Lower leg skin (tissue), 4 donors: ENCODE measurements around the gene ATAD3A. TPM values are rescaled to one million over a fixed set of nuclear protein-coding genes. Genes with fewer than 3 reads are reported as not detected.
"Not testable (repeated sequence)": the region's sequence is repeated elsewhere in the genome, so short reads cannot be mapped to it uniquely, and the experiment has no call there.

Source experiments
- DNase-seq, 2 donors: peaks; one replicate each; pipeline ENCODE4 v3.0.0-alpha.2; 2019; ENCODE audit warnings: low spot score in 2 of 2
- H3K4me3 ChIP-seq: fragments of 200-600 bp; sonication (generic); 2 replicates; pipeline ENCODE4 v1.5.1; 2017; ENCODE audit warnings: mild to moderate bottlenecking, low read depth; ENCODE audit not compliant: poor library complexity, severe bottlenecking
- POLR2A ChIP-seq, 2 donors: fragments of 450-650 bp; IDR thresholded peaks; one replicate each; pipeline ENCODE4 v1.6.1; 2016 to 2017; ENCODE audit warnings: antibody characterized with exemption in 2 of 2, mild to moderate bottlenecking in 1 of 2, moderate library complexity in 1 of 2
- WGBS, 2 donors: methylation state at CpG; one replicate each; pipeline ENCODE4 v1.1.5; 2018; 5-methylcytosine and 5-hydroxymethylcytosine counted together
- intact Hi-C: fragments of 100-400 bp; cut with DNase I; formaldehyde crosslinking; loops from one replicate; pipeline ENCODE4 v1.15.0; 2023; ENCODE audit warnings: low total_unique reads
- total RNA-seq, 4 donors: library from RNA; depleted of rRNA; stranded (reverse); fragments of >200 nt; gene quantifications; one replicate each; pipeline ENCODE4 v1.1.0, GENCODE V29; 2016
- TF ChIP-seq, protein P1 (sequence below), 3 donors: fragments of 450-650 bp; IDR thresholded peaks; one replicate each; pipeline ENCODE4 v1.5.1; 2016; ENCODE audit warnings: antibody characterized with exemption in 3 of 3, mild to moderate bottlenecking in 3 of 3, moderate library complexity in 2 of 3

ATAD3A gene
- total RNA-seq, 4 donors from 2014 or later, result 23.2 to 33.3 (median 26.9) TPM

DNA sequence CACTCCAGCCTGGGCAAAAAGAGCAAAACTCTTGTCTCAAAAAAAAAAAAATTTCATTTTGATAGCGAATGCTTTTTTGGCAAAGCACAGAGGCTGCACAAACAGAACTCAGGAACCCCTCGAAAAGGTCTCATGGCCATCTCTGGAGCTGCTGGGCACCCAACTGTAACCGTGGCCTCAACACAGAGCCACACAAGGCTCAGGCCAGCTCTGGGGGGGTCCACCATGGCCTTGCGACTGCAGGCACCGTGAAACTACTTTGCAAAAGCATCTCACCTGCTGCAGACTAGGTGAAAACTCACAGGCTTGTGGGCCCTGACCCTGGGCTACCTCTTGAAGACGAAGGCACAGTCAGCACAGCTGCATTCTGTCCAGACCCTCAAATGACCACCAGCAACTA lies 44.5 kb downstream of the ATAD3A start:
- H3K4me3 ChIP-seq, result no peak overlapping the region
- intact Hi-C loops, result no loop called here
- TF ChIP-seq, protein P1, sequence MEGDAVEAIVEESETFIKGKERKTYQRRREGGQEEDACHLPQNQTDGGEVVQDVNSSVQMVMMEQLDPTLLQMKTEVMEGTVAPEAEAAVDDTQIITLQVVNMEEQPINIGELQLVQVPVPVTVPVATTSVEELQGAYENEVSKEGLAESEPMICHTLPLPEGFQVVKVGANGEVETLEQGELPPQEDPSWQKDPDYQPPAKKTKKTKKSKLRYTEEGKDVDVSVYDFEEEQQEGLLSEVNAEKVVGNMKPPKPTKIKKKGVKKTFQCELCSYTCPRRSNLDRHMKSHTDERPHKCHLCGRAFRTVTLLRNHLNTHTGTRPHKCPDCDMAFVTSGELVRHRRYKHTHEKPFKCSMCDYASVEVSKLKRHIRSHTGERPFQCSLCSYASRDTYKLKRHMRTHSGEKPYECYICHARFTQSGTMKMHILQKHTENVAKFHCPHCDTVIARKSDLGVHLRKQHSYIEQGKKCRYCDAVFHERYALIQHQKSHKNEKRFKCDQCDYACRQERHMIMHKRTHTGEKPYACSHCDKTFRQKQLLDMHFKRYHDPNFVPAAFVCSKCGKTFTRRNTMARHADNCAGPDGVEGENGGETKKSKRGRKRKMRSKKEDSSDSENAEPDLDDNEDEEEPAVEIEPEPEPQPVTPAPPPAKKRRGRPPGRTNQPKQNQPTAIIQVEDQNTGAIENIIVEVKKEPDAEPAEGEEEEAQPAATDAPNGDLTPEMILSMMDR (IDR thresholded peaks at IDR 0.05), result no peak
- TF ChIP-seq POLR2A (IDR thresholded peaks at IDR 0.05), result no peak
- 84 to 99% methylated on average over 6 of the region's 6 CpGs for WGBS, 2 donors
- no peak for DNase-seq

DNA sequence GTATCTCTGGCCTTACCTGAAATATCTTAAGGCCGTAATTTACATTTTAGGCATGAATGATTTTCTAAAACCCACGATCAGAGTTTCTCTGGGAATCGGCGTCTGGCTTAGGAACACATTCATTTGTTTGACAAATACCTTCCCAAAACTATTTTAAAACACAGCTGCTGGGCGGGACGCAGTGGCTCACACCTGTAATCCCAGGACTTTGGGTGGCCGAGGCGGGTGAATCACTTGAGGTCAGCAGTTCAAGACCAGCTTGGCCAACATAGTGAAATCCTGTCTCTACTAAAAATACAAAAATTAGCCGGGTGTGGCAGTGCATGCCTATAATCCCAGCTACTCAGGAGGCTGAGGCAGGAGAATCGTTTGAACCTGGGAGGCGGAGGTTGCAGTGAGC lies 45.0 kb downstream of the ATAD3A start:
- H3K4me3 ChIP-seq, DNase-seq, intact Hi-C loops: not testable (repeated sequence)
- WGBS, 2 donors, result 93 to 94% methylated on average over 11 of the region's 11 CpGs

DNA sequence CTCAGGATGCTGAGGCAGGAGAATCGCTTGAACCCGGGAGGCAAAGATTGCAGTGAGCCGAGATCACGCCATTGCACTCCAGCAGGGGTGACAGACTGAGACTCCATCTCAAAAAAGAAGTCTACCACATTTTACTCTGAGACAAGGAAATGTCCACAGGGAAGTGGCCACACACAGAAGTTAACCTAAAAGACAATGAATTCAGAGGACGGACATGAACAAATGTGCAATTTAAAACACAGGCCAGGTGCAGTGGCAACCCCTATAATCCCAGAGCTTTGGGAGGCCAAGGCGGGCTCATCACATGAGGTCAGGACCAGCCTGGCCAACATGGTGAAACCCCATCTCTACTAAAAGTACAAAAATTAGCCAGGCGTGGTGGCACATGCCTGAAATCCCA lies 45.7 kb downstream of the ATAD3A start:
- 86 to 92% methylated on average over 7 of the region's 7 CpGs for WGBS, 2 donors

DNA sequence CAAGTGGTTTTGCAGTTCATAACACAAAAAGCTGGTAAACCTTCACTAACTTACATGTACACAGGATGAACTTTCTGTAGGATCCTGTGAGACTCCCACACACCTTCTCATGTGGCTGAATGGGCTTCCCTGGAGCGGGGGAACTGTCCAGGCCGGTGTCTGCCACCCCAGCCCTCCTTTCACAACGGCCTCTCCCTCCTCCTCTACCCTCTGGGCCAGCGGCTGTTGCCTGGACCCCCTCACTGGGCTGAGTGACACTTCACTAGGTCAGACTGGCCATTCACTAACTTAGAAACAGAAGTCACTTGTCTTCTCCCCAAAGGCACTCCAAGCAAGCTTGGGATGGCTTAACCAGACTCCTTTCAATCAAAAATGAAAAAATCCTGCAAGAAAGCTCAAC lies 46.6 kb downstream of the ATAD3A start:
- TF ChIP-seq, protein P1 (IDR thresholded peaks at IDR 0.05), result no peak
- no peak for TF ChIP-seq POLR2A (IDR thresholded peaks at IDR 0.05)
- no peak for DNase-seq
- no peak overlapping the region for H3K4me3 ChIP-seq
- WGBS, 2 donors, result 57 to 90% methylated on average over 4 of the region's 4 CpGs
- intact Hi-C loops, result no loop called here

More for the DNA sequence above, 45.7 kb downstream of the ATAD3A start:
- intact Hi-C loops, H3K4me3 ChIP-seq, DNase-seq: not testable (repeated sequence)

DNA sequence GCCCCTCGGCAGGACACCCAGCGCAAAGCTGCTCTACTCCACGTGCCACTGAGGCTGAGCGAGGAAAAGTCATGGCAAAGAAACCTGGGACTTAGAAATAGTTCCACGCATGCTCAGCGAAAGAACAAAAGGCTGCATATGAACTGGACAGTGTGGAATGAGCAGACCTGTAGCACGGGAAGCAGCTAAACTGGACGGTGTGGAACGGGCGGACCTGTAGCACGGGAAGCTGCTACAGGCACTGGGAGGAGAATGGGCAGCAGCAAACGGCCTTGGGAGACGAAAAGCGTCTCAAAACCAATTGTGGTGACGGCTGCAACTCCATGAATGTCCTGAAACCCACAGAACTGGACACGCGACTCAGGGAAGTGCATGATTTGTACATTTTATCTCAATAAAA lies 47.1 kb downstream of the ATAD3A start:
- no peak overlapping the region for H3K4me3 ChIP-seq
- TF ChIP-seq, protein P1 (IDR thresholded peaks at IDR 0.05), result no peak
- no peak for TF ChIP-seq POLR2A (IDR thresholded peaks at IDR 0.05)
- intact Hi-C loops, result no loop called here
- 74 to 81% methylated on average over 17 of the region's 17 CpGs for WGBS, 2 donors
- no peak for DNase-seq

DNA sequence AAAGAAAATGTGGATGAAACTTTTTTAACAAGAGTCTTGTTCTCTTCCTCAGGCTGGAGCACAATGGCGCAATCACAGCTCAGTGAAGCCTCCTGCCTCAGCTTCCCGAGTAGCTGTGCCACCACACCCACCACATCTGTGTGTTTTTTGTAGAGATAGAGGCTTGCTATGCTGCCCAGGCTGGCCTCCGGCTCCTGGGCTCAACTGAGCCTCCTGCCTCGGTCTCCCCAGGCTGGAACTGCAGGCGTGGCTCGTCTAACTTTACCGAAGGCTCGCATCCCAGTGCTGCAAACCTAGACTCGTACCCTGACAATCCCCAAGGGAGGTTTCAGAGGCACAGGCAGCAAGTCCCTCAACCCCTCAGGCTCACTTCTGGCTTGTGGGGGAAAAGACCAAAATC lies 48.2 kb downstream of the ATAD3A start:
- TF ChIP-seq, protein P1 (IDR thresholded peaks at IDR 0.05), result no peak
- no peak for TF ChIP-seq POLR2A (IDR thresholded peaks at IDR 0.05)
- intact Hi-C loops, result no loop called here
- WGBS, 2 donors, result 87 to 91% methylated on average over 9 of the region's 9 CpGs
- DNase-seq, result no peak
- no peak overlapping the region for H3K4me3 ChIP-seq

DNA sequence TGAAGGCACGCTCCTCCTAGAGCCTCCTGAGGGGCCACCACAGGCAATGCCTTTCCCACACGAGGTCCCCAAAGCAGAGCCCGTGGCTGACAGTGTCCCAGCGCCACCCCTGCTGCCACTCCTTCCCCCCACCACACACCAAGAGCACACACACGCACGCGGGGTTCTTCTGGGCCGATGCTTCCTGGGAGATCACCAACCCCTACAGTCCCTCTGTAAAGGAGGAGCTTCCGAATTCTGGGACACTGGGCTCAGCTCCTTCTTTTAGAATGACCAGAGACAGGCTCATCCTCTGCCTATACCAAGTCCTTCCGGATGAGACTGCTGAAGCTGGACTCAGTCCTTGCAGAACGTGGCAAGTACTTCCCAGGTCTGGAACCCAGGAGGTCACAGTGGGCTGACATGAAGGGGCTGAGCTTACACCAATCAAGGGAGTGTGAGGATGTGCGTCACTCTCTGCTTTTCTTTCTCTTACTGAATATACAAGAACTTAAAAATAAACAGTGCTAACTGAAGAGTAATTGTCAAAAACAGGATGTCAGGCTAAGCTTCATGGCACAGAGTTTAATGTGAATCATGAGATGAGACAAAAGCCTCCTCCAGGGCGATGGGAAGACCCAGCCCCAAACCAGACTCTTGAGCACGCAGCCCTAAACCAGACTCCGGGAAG lies 50.0 kb downstream of the ATAD3A start:
- no peak overlapping the region for H3K4me3 ChIP-seq
- DNase-seq, result no peak
- TF ChIP-seq POLR2A (IDR thresholded peaks at IDR 0.05), result no peak
- TF ChIP-seq, protein P1 (IDR thresholded peaks at IDR 0.05), result no peak
- intact Hi-C loops, result no loop called here
- WGBS, 2 donors, result 91 to 93% methylated on average over 15 of the region's 15 CpGs
